Measurements from ENCODE around the gene KIAA1217. TPM values are rescaled to one million over a fixed set of nuclear protein-coding genes. Genes with fewer than 3 reads are reported as not detected.
"Not testable (repeated sequence)": the region's sequence is repeated elsewhere in the genome, so short reads cannot be mapped to it uniquely, and the experiment has no call there.

Gene KIAA1217
- total and polyA plus RNA-seq, 7 experiments from 2014 or later = 0.03 to 2.1 (median 0.15) TPM; not detected in 4

DNA sequence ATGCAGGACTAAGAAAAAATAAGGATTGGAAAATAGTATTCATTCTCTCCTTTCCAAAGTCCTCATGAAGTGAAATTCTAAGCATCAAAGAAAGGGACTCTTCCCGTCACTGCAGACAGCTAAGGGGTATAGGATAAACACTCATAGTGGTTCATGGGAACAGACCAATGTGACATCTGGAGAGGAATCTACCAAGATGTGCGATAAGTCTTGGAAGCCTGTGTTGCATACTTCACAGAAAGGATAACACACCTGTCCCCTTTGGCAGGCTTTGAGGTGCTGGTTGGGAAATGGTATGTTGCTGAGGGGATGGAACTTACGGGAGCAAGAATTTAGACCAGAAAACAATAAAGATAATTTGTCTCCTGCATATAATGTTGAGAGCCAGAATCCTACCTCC is 266.7 kb downstream of the KIAA1217 start:
- no peak overlapping the region for H3K27ac Mint-ChIP-seq
- peaks cover 11 to 28% (median 22%) of the 10 kb centered on the region in 5 donors for H3K27me3 Mint-ChIP-seq
- Histone ChIP-seq H3K27me3 (ENCODE audit: control insufficient read depth in 2 of 2, insufficient read depth in 2 of 2, low read length in 2 of 2) (no peaks in the 10 kb centered on the region), H3K9me3 (ENCODE audit: control insufficient read depth in 2 of 3, low read length in 3 of 3) (peaks cover 0 to 5% (median 0%) of the 10 kb centered on the region in 3 experiments), H3K4me3 (ENCODE audit: low read length) (no peak overlapping the region), H3K36me3 (ENCODE audit: control insufficient read depth in 2 of 3, insufficient read depth in 3 of 3, low read length in 3 of 3) (no peaks in the 10 kb centered on the region), H3K4me1 (ENCODE audit: control insufficient read depth in 2 of 2, insufficient read depth in 2 of 2, low read length in 2 of 2) (no peaks in the 10 kb centered on the region), H3K27ac (ENCODE audit: low read depth, low read length) (no peak overlapping the region)
- peaks cover 0 to 14% (median 0%) of the 10 kb centered on the region in 5 donors for H3K36me3 Mint-ChIP-seq
- ATAC-seq (no peak), DNase-seq (no peak)
- POLR2A ChIA-PET = no interaction called here
- no peaks in the 10 kb centered on the region for H3K4me1 Mint-ChIP-seq
- no peak overlapping the region for H3K4me3 Mint-ChIP-seq
- CTCF ChIA-PET = no interaction called here
- intact Hi-C loops (cut with micrococcal nuclease) = no loop called here
- peaks cover 2 to 19% (median 9%) of the 10 kb centered on the region in 11 donors for H3K9me3 Mint-ChIP-seq

DNA sequence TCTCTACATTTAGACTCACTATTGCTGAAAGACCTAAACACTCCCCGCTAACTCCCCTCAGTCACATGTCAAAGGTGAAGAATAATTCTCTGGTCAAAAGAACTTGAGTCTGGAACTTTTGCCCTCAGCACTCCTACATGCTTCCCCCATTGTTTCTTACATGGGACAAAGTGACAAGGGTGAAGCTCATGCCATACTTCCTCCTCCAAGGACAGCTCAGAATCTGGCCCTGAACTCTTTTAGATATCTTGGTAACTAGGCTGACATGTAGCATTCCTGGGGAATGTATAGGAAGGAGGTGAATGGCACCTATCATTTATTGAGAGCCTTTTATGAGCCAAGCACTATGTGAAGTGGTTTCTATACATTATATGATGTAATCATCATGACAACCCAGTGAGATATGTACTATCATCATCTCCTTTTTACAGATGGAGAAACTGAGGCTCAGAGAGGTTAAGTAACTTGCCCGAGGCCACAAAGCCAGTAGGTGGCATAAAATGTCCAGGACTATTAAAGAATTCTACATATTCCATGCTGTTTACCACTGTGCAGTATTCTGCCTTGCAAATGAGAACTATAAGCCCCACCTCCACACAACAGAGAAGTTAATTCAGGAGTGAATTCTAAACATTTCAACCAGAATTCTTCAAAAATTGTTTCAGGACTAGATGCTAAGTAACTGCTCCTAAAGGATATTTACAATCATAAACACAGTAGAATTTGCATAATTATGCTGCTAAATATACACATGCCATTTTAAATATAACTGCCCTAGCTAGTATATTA is 268.2 kb downstream of the KIAA1217 start:
- no peak overlapping the region for H3K27ac ChIP-seq (ENCODE audit: low read depth, low read length)
- H3K4me1 ChIP-seq (ENCODE audit: control insufficient read depth in 2 of 2, insufficient read depth in 2 of 2, low read length in 2 of 2) = no peaks in the 10 kb centered on the region
- H3K27ac Mint-ChIP-seq = no peak overlapping the region
- H3K27me3 ChIP-seq (ENCODE audit: control insufficient read depth in 2 of 2, insufficient read depth in 2 of 2, low read length in 2 of 2) = no peaks in the 10 kb centered on the region
- intact Hi-C loops (cut with micrococcal nuclease) = no loop called here
- no peak overlapping the region for H3K4me3 ChIP-seq (ENCODE audit: low read length)
- ATAC-seq = no peak
- peaks cover 11 to 28% (median 22%) of the 10 kb centered on the region in 5 donors for H3K27me3 Mint-ChIP-seq
- POLR2A ChIA-PET = no interaction called here
- no peak for DNase-seq
- no peaks in the 10 kb centered on the region for H3K4me1 Mint-ChIP-seq
- H3K9me3 ChIP-seq (ENCODE audit: control insufficient read depth in 2 of 3, low read length in 3 of 3) = peaks cover 0 to 5% (median 0%) of the 10 kb centered on the region in 3 experiments
- peaks cover 0 to 14% (median 0%) of the 10 kb centered on the region in 5 donors for H3K36me3 Mint-ChIP-seq
- no peak overlapping the region for H3K4me3 Mint-ChIP-seq
- no peaks in the 10 kb centered on the region for H3K36me3 ChIP-seq (ENCODE audit: control insufficient read depth in 2 of 3, insufficient read depth in 3 of 3, low read length in 3 of 3)
- CTCF ChIA-PET = no interaction called here
- H3K9me3 Mint-ChIP-seq = peaks cover 2 to 19% (median 9%) of the 10 kb centered on the region in 11 donors

DNA sequence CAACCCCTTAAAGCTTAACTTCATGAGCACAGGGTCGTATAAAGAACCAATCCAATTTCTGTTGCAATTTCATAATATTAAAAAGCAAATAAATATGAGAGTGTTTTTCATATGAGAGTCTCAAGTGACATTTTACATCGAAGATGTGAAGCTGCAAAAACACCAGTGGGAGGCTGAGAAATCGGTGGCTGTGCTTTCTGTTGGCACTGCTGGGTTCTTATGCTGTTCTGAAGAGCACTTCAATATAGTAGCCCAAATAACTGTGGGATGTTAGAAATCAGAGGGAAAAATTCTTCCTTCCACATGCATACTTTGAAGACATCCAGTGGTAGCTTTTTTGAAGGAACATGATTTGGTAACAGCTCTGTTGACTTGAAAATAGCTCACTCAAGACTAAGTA is 269.0 kb downstream of the KIAA1217 start:
- intact Hi-C loops (cut with micrococcal nuclease) = no loop called here
- no peaks in the 10 kb centered on the region for H3K27me3 ChIP-seq (ENCODE audit: control insufficient read depth in 2 of 2, insufficient read depth in 2 of 2, low read length in 2 of 2)
- Mint-ChIP-seq H3K4me3 (no peak overlapping the region), H3K4me1 (no peaks in the 10 kb centered on the region), H3K9me3 (peaks cover 2 to 19% (median 9%) of the 10 kb centered on the region in 11 donors), H3K27ac (no peak overlapping the region), H3K27me3 (peaks cover 7 to 25% (median 15%) of the 10 kb centered on the region in 5 donors), H3K36me3 (peaks cover 0 to 10% (median 0%) of the 10 kb centered on the region in 5 donors)
- H3K4me1 ChIP-seq (ENCODE audit: control insufficient read depth in 2 of 2, insufficient read depth in 2 of 2, low read length in 2 of 2) = no peaks in the 10 kb centered on the region
- no peak overlapping the region for H3K4me3 ChIP-seq (ENCODE audit: low read length)
- no peak overlapping the region for H3K27ac ChIP-seq (ENCODE audit: low read depth, low read length)
- ChIA-PET POLR2A (no interaction called here), CTCF (no interaction called here)
- ATAC-seq (no peak), DNase-seq (no peak)
- H3K36me3 ChIP-seq (ENCODE audit: control insufficient read depth in 2 of 3, insufficient read depth in 3 of 3, low read length in 3 of 3) = no peaks in the 10 kb centered on the region
- H3K9me3 ChIP-seq (ENCODE audit: control insufficient read depth in 2 of 3, low read length in 3 of 3) = peaks cover 0 to 5% (median 0%) of the 10 kb centered on the region in 3 experiments

DNA sequence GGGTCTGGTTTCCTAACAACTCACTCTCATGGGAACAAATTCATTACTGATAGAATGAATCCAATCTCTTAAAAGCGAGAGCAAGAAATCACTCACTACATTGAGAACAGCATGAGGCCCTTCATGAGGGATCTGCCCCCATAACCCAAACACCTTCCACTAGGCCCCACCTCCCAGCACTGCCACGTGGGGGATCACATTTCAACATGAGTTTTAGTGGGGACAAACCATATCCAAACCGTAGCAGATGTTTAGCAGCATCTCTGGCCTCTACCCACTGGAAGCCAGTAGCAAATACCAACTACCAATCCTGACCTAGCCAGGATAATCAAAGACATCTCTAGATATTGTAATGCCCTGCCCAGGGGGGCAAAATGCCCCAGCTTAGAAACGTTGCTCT is 270.9 kb downstream of the KIAA1217 start:
- intact Hi-C loops (cut with micrococcal nuclease) = no loop called here
- ChIA-PET CTCF (no interaction called here), POLR2A (no interaction called here)
- Mint-ChIP-seq H3K27ac (no peak overlapping the region), H3K4me3 (no peak overlapping the region), H3K36me3 (peaks cover 0 to 4% (median 0%) of the 10 kb centered on the region in 5 donors), H3K9me3 (peaks cover 1 to 19% (median 9%) of the 10 kb centered on the region in 11 donors), H3K27me3 (peaks cover 0 to 15% (median 7%) of the 10 kb centered on the region in 5 donors), H3K4me1 (peaks cover 0 to 8% (median 0%) of the 10 kb centered on the region in 7 donors)
- H3K27me3 ChIP-seq (ENCODE audit: control insufficient read depth in 2 of 2, insufficient read depth in 2 of 2, low read length in 2 of 2) = no peaks in the 10 kb centered on the region
- H3K9me3 ChIP-seq (ENCODE audit: control insufficient read depth in 2 of 3, low read length in 3 of 3) = peaks cover 0 to 5% (median 0%) of the 10 kb centered on the region in 3 experiments
- DNase-seq (no peak), ATAC-seq (no peak)
- H3K4me3 ChIP-seq (ENCODE audit: low read length) = no peak overlapping the region
- H3K4me1 ChIP-seq (ENCODE audit: control insufficient read depth in 2 of 2, insufficient read depth in 2 of 2, low read length in 2 of 2) = no peaks in the 10 kb centered on the region
- H3K27ac ChIP-seq (ENCODE audit: low read depth, low read length) = no peak overlapping the region
- no peaks in the 10 kb centered on the region for H3K36me3 ChIP-seq (ENCODE audit: control insufficient read depth in 2 of 3, insufficient read depth in 3 of 3, low read length in 3 of 3)

DNA sequence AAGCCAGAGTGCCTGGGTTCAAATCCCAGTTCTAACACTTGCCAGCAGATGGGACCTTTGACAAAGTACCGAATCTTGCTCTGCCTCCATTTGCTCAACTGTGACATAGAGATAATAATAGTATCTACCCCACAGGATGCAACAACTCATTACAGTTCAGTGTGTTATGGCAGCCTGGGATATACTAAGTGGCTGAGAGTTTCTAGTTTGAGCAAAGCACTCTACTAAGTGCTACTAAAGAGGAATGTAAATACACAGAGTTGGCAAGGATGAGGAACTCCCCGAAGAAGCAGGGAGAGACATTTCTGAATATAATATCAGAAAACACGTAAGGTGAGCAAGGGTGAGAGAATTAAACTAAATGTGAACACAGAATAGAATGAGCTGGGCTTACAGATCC is 271.5 kb downstream of the KIAA1217 start:
- no peak overlapping the region for H3K4me3 ChIP-seq (ENCODE audit: low read length)
- Mint-ChIP-seq H3K9me3 (peaks cover 0 to 14% (median 9%) of the 10 kb centered on the region in 11 donors), H3K4me3 (no peak overlapping the region), H3K27ac (no peak overlapping the region), H3K27me3 (peaks cover 1 to 13% (median 6%) of the 10 kb centered on the region in 5 donors), H3K36me3 (peaks cover 0 to 6% (median 0%) of the 10 kb centered on the region in 5 donors), H3K4me1 (peaks cover 0 to 8% (median 0%) of the 10 kb centered on the region in 7 donors)
- DNase-seq (no peak), ATAC-seq (no peak)
- ChIA-PET CTCF (no interaction called here), POLR2A (no interaction called here)
- no peaks in the 10 kb centered on the region for H3K27me3 ChIP-seq (ENCODE audit: control insufficient read depth in 2 of 2, insufficient read depth in 2 of 2, low read length in 2 of 2)
- H3K27ac ChIP-seq (ENCODE audit: low read depth, low read length) = no peak overlapping the region
- H3K9me3 ChIP-seq (ENCODE audit: control insufficient read depth in 2 of 3, low read length in 3 of 3) = peaks cover 0 to 5% (median 0%) of the 10 kb centered on the region in 3 experiments
- intact Hi-C loops (cut with micrococcal nuclease) = no loop called here
- no peaks in the 10 kb centered on the region for H3K36me3 ChIP-seq (ENCODE audit: control insufficient read depth in 2 of 3, insufficient read depth in 3 of 3, low read length in 3 of 3)
- H3K4me1 ChIP-seq (ENCODE audit: control insufficient read depth in 2 of 2, insufficient read depth in 2 of 2, low read length in 2 of 2) = no peaks in the 10 kb centered on the region

DNA sequence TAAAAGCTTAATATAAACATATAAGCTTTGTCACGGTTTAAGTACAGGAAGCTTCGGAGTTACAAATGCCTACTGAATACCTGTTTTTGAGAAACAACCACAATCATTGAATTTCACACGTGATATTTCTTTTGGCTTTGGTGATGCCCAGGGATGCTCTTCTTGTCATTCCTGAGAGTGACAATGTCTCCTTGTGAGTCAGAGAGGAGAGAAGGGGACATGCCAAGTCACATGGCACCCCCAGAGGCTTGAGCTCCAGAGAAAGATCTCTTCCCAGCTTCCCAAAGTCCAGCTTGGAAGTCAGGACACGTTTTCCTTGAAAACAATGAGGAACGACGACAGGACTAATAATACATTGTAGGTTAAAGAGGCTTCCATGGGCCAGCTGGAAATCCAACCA is 272.3 kb downstream of the KIAA1217 start:
- Histone ChIP-seq H3K36me3 (ENCODE audit: control insufficient read depth in 2 of 3, insufficient read depth in 3 of 3, low read length in 3 of 3) (no peaks in the 10 kb centered on the region), H3K4me3 (ENCODE audit: low read length) (no peak overlapping the region), H3K9me3 (ENCODE audit: control insufficient read depth in 2 of 3, low read length in 3 of 3) (no peaks in the 10 kb centered on the region), H3K27me3 (ENCODE audit: control insufficient read depth in 2 of 2, insufficient read depth in 2 of 2, low read length in 2 of 2) (no peaks in the 10 kb centered on the region), H3K4me1 (ENCODE audit: control insufficient read depth in 2 of 2, insufficient read depth in 2 of 2, low read length in 2 of 2) (no peaks in the 10 kb centered on the region), H3K27ac (ENCODE audit: low read depth, low read length) (no peak overlapping the region)
- H3K4me3 Mint-ChIP-seq = no peak overlapping the region
- no peak overlapping the region for H3K27ac Mint-ChIP-seq
- ATAC-seq (no peak), DNase-seq (no peak)
- H3K9me3 Mint-ChIP-seq = peaks cover 0 to 10% (median 8%) of the 10 kb centered on the region in 11 donors
- peaks cover 0 to 6% (median 0%) of the 10 kb centered on the region in 5 donors for H3K36me3 Mint-ChIP-seq
- H3K4me1 Mint-ChIP-seq = peaks cover 0 to 8% (median 0%) of the 10 kb centered on the region in 7 donors
- ChIA-PET POLR2A (no interaction called here), CTCF (no interaction called here)
- peaks cover 4 to 8% (median 6%) of the 10 kb centered on the region in 5 donors for H3K27me3 Mint-ChIP-seq
- intact Hi-C loops (cut with micrococcal nuclease) = no loop called here

DNA sequence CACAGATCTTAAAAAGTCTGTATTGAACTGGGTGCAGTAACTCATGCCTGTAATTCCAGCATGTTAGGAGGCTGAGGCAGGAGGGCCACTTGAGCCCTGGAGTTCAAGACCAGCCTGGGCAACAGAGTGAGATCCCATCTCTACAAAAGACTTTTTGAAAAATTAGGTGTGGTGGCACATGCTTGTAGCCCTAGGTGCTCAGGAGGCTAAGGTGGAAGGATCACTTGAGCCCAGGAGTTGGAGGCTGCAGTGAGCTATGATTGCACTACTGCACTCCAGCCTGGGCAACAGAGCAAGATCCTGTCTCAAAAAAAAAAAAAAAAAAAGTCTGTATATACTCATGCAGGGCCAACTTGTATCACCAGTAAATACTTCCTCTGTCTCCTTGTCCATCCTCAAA is 273.8 kb downstream of the KIAA1217 start:
- H3K27me3 ChIP-seq (ENCODE audit: control insufficient read depth in 2 of 2, insufficient read depth in 2 of 2, low read length in 2 of 2); POLR2A ChIA-PET; H3K36me3 ChIP-seq (ENCODE audit: control insufficient read depth in 2 of 3, insufficient read depth in 3 of 3, low read length in 3 of 3); H3K4me1 ChIP-seq (ENCODE audit: control insufficient read depth in 2 of 2, insufficient read depth in 2 of 2, low read length in 2 of 2); H3K9me3 ChIP-seq (ENCODE audit: control insufficient read depth in 2 of 3, low read length in 3 of 3); H3K9me3 Mint-ChIP-seq; H3K36me3 Mint-ChIP-seq; H3K4me1 Mint-ChIP-seq; H3K27ac ChIP-seq (ENCODE audit: low read depth, low read length); ATAC-seq; H3K27ac Mint-ChIP-seq; intact Hi-C loops (cut with micrococcal nuclease); CTCF ChIA-PET; H3K4me3 Mint-ChIP-seq; H3K4me3 ChIP-seq (ENCODE audit: low read length); DNase-seq: not testable (repeated sequence)
- peaks cover 6 to 14% (median 9%) of the 10 kb centered on the region in 5 donors for H3K27me3 Mint-ChIP-seq
